CD4-positive, alpha-beta T cell (primary cell): ENCODE data around the gene CDC123. TPM values are rescaled to one million over a fixed set of nuclear protein-coding genes. Genes with fewer than 3 reads are reported as not detected.

Experiments
- ATAC-seq: fragments of 200-7000 bp; cut with Tn5 transposase; one replicate; pipeline ENCODE4 v1.10.0; 2022; ENCODE audit warnings: mild to moderate bottlenecking; ENCODE audit not compliant: poor library complexity
- CTCF ChIA-PET: fragments of 350-600 bp; sonication (Branson Sonifier 250); formaldehyde crosslinking; loops from one replicate; lab custom pipeline; 2021; ENCODE audit warnings: antibody characterized with exemption, inconsistent platforms; lab: Charles Lee
- POLR2A ChIA-PET: fragments of 350-600 bp; sonication (Branson Sonifier 250); formaldehyde crosslinking; loops from one replicate; lab custom pipeline; 2021; ENCODE audit warnings: antibody characterized with exemption, inconsistent platforms; lab: Charles Lee
- DNase-seq, 14 experiments: peaks; one replicate each; pipeline ENCODE4 v3.0.0-alpha.2; 2013 to 2020; ENCODE audit warnings: mixed read lengths in 2 of 14
- H3K27ac ChIP-seq, 2 donors: one replicate each; pipeline versions ENCODE4 v1.5.1 to v1.7.0; 2013; ENCODE audit warnings: low read length in 2 of 2, low read depth in 1 of 2, mild to moderate bottlenecking in 1 of 2
- H3K27me3 ChIP-seq, 2 experiments: 1 replicate in 1 of 2; 2 replicates in 1 of 2; pipeline versions ENCODE4 v1.6.1 to v1.7.0; 2013; ENCODE audit warnings: low read length in 2 of 2, control low read depth in 1 of 2, mild to moderate bottlenecking in 1 of 2, moderate library complexity in 1 of 2; ENCODE audit not compliant: insufficient read depth in 2 of 2, control insufficient read depth in 1 of 2
- H3K36me3 ChIP-seq: one replicate; pipeline ENCODE4 v1.6.1; 2013; ENCODE audit warnings: low read length, control low read depth; ENCODE audit not compliant: insufficient read depth
- H3K4me1 ChIP-seq: one replicate; pipeline ENCODE4 v1.6.1; 2013; ENCODE audit warnings: low read length, control low read depth; ENCODE audit not compliant: insufficient read depth
- H3K4me3 ChIP-seq: one replicate; pipeline ENCODE4 v1.5.1; 2013; ENCODE audit warnings: mild to moderate bottlenecking, low read length, moderate library complexity
- H3K9me3 ChIP-seq, 2 experiments: 1 replicate in 1 of 2; 2 replicates in 1 of 2; pipeline versions ENCODE4 v1.6.1 to v1.7.0; 2013; ENCODE audit warnings: low read length in 2 of 2, mild to moderate bottlenecking in 2 of 2, control low read depth in 1 of 2, moderate library complexity in 1 of 2; ENCODE audit not compliant: control insufficient read depth in 1 of 2, insufficient read depth in 1 of 2
- H3K27ac Mint-ChIP-seq: one replicate; pipeline ENCODE4 v1.8.0; 2020; ENCODE audit warnings: mixed read lengths
- H3K27me3 Mint-ChIP-seq: one replicate; pipeline ENCODE4 v1.8.0; 2021; ENCODE audit warnings: mixed read lengths
- H3K36me3 Mint-ChIP-seq: one replicate; pipeline ENCODE4 v1.8.0; 2021; ENCODE audit warnings: low read depth, mixed read lengths
- H3K4me1 Mint-ChIP-seq: one replicate; pipeline ENCODE4 v1.8.0; 2021; ENCODE audit warnings: low read depth, mixed read lengths
- H3K4me3 Mint-ChIP-seq: one replicate; pipeline ENCODE4 v1.8.0; 2020; ENCODE audit warnings: mild to moderate bottlenecking, mixed read lengths
- H3K9me3 Mint-ChIP-seq: one replicate; pipeline ENCODE4 v1.8.0; 2020; ENCODE audit warnings: mixed read lengths
- intact Hi-C, 2 experiments: fragments of 100-400 bp; cut with DNase I in 1 of 2; cut with micrococcal nuclease in 1 of 2; formaldehyde crosslinking; loops; one replicate each; pipeline versions ENCODE4 v1.15.1 to v1.9.0; 2023 to 2025; cut with DNase I, micrococcal nuclease
- total RNA-seq, 174 experiments: library from RNA in 2 of 174; stranded (reverse) in 2 of 174; gene quantifications; one replicate each; pipeline ENCODE4 v1.2.3 and lab custom pipeline; 2021 to 2026
- TF ChIP-seq, protein P1 (sequence below): fragments of 200-600 bp; IDR thresholded peaks from one replicate; pipeline ENCODE4 v1.8.0; 2022; ENCODE audit warnings: antibody characterized with exemption, mild to moderate bottlenecking

The CDC123 gene
- total RNA-seq, 2 experiments from 2014 or later, result 34.7 to 40.5 TPM

DNA sequence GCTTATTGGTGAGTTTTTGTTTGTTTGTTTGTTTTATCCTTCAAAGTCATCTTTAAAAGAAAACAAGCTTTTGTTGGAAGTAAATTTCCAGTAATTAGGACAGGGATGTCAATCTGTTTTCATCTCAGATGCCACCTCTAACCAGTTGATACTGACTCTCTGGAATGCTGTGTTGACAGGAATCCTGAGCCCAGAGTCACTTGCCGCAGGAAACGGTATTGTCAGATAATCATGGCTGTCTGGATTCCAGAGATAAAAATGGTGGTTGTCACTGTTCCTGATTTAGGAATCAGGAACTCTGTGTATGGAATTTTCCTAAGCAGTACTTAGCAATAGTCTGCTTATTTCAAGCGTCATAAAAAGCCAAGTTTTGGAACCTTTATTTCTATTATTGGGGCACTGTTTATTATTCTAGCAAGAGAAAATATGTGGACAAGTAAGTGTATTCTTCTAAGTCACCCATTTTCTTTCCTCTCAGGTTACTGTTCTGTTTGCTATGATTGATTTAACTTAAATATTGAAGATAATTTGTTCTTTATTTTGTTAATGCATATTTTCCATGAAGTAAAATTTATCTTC lies 39.2 kb downstream of the CDC123 start:
- ATAC-seq (no peak), DNase-seq (no peak)
- no peaks in the 10 kb centered on the region for H3K9me3 Mint-ChIP-seq
- ChIA-PET POLR2A (no interaction called here), CTCF (no interaction called here)
- Histone ChIP-seq H3K27ac (no peak overlapping the region), H3K27me3 (no peaks in the 10 kb centered on the region), H3K4me1 (no peaks in the 10 kb centered on the region), H3K36me3 (peaks cover 72% of the 10 kb centered on the region), H3K4me3 (no peak overlapping the region), H3K9me3 (no peaks in the 10 kb centered on the region)
- no peaks in the 10 kb centered on the region for H3K27me3 Mint-ChIP-seq
- peaks cover 82% of the 10 kb centered on the region for H3K36me3 Mint-ChIP-seq
- TF ChIP-seq, protein P1, sequence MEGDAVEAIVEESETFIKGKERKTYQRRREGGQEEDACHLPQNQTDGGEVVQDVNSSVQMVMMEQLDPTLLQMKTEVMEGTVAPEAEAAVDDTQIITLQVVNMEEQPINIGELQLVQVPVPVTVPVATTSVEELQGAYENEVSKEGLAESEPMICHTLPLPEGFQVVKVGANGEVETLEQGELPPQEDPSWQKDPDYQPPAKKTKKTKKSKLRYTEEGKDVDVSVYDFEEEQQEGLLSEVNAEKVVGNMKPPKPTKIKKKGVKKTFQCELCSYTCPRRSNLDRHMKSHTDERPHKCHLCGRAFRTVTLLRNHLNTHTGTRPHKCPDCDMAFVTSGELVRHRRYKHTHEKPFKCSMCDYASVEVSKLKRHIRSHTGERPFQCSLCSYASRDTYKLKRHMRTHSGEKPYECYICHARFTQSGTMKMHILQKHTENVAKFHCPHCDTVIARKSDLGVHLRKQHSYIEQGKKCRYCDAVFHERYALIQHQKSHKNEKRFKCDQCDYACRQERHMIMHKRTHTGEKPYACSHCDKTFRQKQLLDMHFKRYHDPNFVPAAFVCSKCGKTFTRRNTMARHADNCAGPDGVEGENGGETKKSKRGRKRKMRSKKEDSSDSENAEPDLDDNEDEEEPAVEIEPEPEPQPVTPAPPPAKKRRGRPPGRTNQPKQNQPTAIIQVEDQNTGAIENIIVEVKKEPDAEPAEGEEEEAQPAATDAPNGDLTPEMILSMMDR, result no peak
- peaks cover 2% of the 10 kb centered on the region for H3K4me1 Mint-ChIP-seq
- no peak overlapping the region for H3K4me3 Mint-ChIP-seq
- H3K27ac Mint-ChIP-seq, result no peak overlapping the region
- intact Hi-C loops, result no loop called here

- Histone ChIP-seq H3K27ac (no peak overlapping the region), H3K36me3 (peaks cover 72% of the 10 kb centered on the region), H3K4me3 (no peak overlapping the region), H3K27me3 (no peaks in the 10 kb centered on the region), H3K4me1 (no peaks in the 10 kb centered on the region), H3K9me3 (no peaks in the 10 kb centered on the region)
- Mint-ChIP-seq H3K4me3 (no peak overlapping the region), H3K27me3 (no peaks in the 10 kb centered on the region), H3K36me3 (peaks cover 84% of the 10 kb centered on the region), H3K4me1 (peaks cover 6% of the 10 kb centered on the region), H3K9me3 (no peaks in the 10 kb centered on the region), H3K27ac (no peak overlapping the region)
- ATAC-seq, result no peak
- POLR2A ChIA-PET, result no interaction called here
- intact Hi-C loops, result no loop called here
- TF ChIP-seq, protein P1, result no peak
- DNase-seq, result no peak
- CTCF ChIA-PET, result no interaction called here
Observed at GRCh38 chr10:12235796-12236195, 39.8 kb downstream of the CDC123 start.

DNA sequence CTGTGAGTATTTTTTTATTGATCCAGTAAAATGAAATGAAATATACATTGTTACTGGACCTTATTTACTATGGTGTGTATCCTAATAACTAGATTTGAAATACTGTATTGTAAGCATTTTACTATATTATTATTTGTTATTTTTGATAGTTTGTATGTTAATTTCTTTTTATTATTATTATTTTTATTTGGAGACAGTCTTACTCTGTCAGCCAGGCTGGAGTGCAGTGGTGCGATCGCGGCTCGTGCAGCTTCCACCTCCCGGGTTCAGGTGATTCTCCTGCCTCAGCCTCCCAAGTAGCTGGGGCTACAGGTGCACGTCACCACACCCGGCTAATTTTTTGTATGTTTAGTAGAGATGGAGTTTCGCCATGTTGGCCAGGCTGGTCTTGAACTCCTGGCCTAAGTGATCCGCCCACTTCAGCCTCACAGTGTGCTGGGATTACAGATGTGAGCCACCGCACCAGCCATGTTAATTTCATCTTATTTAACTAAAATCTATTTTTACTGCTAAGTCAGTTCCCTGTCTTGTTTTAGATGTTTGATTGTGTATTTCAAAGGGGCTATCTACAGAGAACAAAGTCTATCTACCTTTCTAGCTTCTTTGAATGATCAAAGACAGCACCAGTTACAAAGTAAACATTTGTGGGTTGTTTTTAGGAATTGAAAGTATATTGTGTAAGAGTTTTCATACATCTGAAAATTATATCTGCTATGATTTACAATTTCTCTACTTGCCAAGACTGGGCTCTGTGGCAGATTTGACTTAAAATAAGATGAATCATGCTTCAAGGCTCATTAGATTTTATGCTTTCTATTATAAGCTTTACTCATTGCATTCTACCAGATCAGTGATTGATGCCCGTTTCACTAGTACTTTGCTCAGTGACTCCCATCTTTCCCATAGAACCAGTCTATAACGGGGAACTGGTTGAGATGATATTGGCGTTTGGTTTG lies 41.6 kb downstream of the CDC123 start:
- Histone ChIP-seq H3K27me3 (no peaks in the 10 kb centered on the region), H3K27ac (no peak overlapping the region), H3K4me1 (no peaks in the 10 kb centered on the region), H3K36me3 (peaks cover 60% of the 10 kb centered on the region), H3K4me3 (no peak overlapping the region), H3K9me3 (no peaks in the 10 kb centered on the region)
- ATAC-seq, result no peak
- peaks cover 19% of the 10 kb centered on the region for H3K4me1 Mint-ChIP-seq
- TF ChIP-seq, protein P1, result no peak
- no peak overlapping the region for H3K27ac Mint-ChIP-seq
- intact Hi-C loops, result no loop called here
- H3K36me3 Mint-ChIP-seq, result peaks cover 84% of the 10 kb centered on the region
- no peaks in the 10 kb centered on the region for H3K27me3 Mint-ChIP-seq
- H3K4me3 Mint-ChIP-seq, result no peak overlapping the region
- CTCF ChIA-PET, result no interaction called here
- no peak for DNase-seq
- POLR2A ChIA-PET, result no interaction called here
- no peaks in the 10 kb centered on the region for H3K9me3 Mint-ChIP-seq
